ENCODE measurements around the gene MRC2.
A peak's percentile ranks its signal among the peaks of the same experiment; 100 is the strongest.

The MRC2 gene

DNA sequence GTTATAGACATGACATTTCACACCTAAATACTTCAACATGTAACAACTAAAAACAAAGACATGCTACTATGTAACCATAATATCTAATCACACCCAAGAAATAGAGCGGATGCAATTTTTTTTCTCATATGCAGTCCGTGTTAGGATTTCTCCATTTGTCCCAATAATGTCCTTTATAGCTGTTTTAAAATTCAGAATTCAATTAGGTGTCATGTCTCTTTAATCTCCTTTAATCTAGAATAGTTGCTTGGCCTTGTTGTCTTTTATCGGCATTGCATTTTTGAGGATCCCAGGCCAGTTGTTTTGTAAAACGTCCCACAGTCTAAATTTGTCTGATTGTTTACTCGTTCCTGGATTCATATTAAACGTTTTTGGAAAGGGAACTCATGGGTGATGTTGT lies 14.5 kb downstream of the MRC2 start:
- Histone ChIP-seq H3K27me3 (ENCODE audit: control insufficient read depth, insufficient read depth, low read length) (no peaks in the 10 kb centered on the region), H3K36me3 (ENCODE audit: control insufficient read depth, insufficient read depth, low read length) (no peaks in the 10 kb centered on the region), H3K4me3 (ENCODE audit: low read depth, low read length) (no peak overlapping the region), H3K9me3 (ENCODE audit: control insufficient read depth, insufficient read depth, low read length) (no peaks in the 10 kb centered on the region), H3K4me1 (ENCODE audit: control insufficient read depth, insufficient read depth, low read length) (no peaks in the 10 kb centered on the region; the same call in 1 of the 2 replicates), H3K9ac (ENCODE audit: low read depth, low read length) (no peak overlapping the region), H3K27ac (ENCODE audit: low read depth, low read length) (no peak overlapping the region)

- H3K4me3 ChIP-seq (ENCODE audit: low read depth, low read length): no peak overlapping the region
- 0 out of 2 replicates have a peak, but pooled peaks cover 1% of the 10 kb centered on the region for H3K4me1 ChIP-seq (ENCODE audit: control insufficient read depth, insufficient read depth, low read length)
- no peaks in the 10 kb centered on the region for H3K9me3 ChIP-seq (ENCODE audit: control insufficient read depth, insufficient read depth, low read length)
- H3K27ac ChIP-seq (ENCODE audit: low read depth, low read length): no peak overlapping the region
- no peaks in the 10 kb centered on the region for H3K36me3 ChIP-seq (ENCODE audit: control insufficient read depth, insufficient read depth, low read length)
- H3K27me3 ChIP-seq (ENCODE audit: control insufficient read depth, insufficient read depth, low read length): no peaks in the 10 kb centered on the region
- no peak overlapping the region for H3K9ac ChIP-seq (ENCODE audit: low read depth, low read length)
These were observed 16.0 kb downstream of the MRC2 start for GRCh38 chr17:62643496-62643895.

DNA sequence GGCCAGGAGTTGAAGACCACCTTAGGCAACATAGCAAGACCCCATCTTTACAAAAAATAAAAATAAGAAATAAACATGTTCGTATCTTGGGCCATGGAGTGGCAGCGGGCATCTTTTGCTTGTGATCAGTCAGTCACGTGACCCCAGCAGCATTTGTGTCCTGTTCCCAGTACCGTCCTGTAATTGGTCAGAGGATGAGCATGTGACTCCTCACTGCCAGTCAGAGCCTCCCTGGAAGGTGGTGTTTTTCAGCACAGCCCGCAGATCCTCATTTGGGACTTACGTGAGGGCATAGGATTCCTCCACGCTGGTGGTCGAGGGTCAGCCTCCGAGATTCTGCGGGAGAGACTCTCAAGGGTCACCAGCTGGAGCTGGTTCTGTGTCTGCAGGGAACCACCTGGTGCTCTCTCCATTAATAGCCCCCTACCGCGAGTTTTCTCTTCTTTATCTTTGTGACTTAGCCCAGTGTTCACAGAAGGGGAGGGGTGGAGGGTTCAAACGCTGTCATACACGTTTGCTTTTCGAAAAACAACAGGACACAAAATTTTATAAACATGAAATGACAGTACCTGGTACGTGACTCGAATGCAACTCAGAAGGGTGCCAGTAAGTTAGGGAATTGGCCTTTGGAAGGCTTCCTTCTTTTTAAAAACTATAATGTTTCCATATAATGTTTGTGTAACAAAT lies 17.2 kb downstream of the MRC2 start:
- H3K36me3 ChIP-seq (ENCODE audit: control insufficient read depth, insufficient read depth, low read length): no peaks in the 10 kb centered on the region
- H3K4me3 ChIP-seq (ENCODE audit: low read depth, low read length): peak overlapping the region; percentile 8; the same call in 1 of the 2 replicates
- no peak overlapping the region for H3K9ac ChIP-seq (ENCODE audit: low read depth, low read length)
- no peaks in the 10 kb centered on the region for H3K27me3 ChIP-seq (ENCODE audit: control insufficient read depth, insufficient read depth, low read length)
- 0 out of 2 replicates have a peak, but pooled peaks cover 4% of the 10 kb centered on the region for H3K4me1 ChIP-seq (ENCODE audit: control insufficient read depth, insufficient read depth, low read length)
- H3K27ac ChIP-seq (ENCODE audit: low read depth, low read length): no peak overlapping the region
- H3K9me3 ChIP-seq (ENCODE audit: control insufficient read depth, insufficient read depth, low read length): no peaks in the 10 kb centered on the region

DNA sequence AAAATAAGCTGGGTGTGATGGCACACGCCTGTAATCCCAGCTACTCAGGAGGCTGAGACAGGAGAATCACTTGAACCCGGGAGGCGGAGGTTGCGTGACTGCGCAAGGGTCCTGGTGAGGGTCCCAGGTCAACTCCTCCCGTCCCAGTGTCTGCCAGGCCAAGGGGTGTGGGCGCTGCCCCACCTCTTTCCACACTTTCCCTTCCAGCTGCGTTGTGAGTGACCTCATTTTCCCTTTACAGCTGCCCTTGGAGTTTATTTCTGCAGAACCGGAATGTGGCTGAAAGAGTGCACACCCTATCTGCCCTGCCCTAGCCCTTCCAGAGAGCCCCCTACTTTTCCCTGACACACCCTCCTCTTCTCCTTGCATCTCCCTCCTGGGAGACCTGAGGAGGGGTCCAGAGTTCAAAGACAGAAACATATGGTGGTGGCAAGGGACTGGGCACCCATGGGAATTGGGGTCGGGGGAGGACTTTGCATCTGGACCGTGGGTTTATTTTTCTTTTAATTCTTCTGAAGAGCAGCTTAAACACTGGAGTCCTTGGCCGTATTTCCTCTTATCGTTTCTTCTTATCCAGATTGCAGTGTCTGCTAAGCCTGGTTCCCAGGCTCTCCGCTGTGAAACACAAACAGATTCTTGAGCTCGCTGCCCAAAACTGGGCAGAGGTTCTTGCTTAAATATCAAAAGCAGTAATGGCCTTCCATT lies 20.9 kb downstream of the MRC2 start:
- H3K9me3 ChIP-seq (ENCODE audit: control insufficient read depth, insufficient read depth, low read length): no peaks in the 10 kb centered on the region
- H3K4me1 ChIP-seq (ENCODE audit: control insufficient read depth, insufficient read depth, low read length): peaks cover 11% of the 10 kb centered on the region
- peak overlapping the region; percentile 65 for H3K27ac ChIP-seq (ENCODE audit: low read depth, low read length)
- H3K27me3 ChIP-seq (ENCODE audit: control insufficient read depth, insufficient read depth, low read length): peaks cover 8% of the 10 kb centered on the region
- no peak overlapping the region for H3K4me3 ChIP-seq (ENCODE audit: low read depth, low read length)
- no peaks in the 10 kb centered on the region for H3K36me3 ChIP-seq (ENCODE audit: control insufficient read depth, insufficient read depth, low read length)
- no peak overlapping the region for H3K9ac ChIP-seq (ENCODE audit: low read depth, low read length)

GRCh38 chr17:62648956-62649294 lies 21.5 kb downstream of the MRC2 start:
- no peaks in the 10 kb centered on the region for H3K9me3 ChIP-seq (ENCODE audit: control insufficient read depth, insufficient read depth, low read length)
- H3K4me1 ChIP-seq (ENCODE audit: control insufficient read depth, insufficient read depth, low read length): peaks cover 13% of the 10 kb centered on the region
- no peak overlapping the region for H3K9ac ChIP-seq (ENCODE audit: low read depth, low read length)
- H3K36me3 ChIP-seq (ENCODE audit: control insufficient read depth, insufficient read depth, low read length): no peaks in the 10 kb centered on the region
- H3K4me3 ChIP-seq (ENCODE audit: low read depth, low read length): no peak overlapping the region
- peak overlapping the region; percentile 65 for H3K27ac ChIP-seq (ENCODE audit: low read depth, low read length)
- H3K27me3 ChIP-seq (ENCODE audit: control insufficient read depth, insufficient read depth, low read length): peaks cover 8% of the 10 kb centered on the region

DNA sequence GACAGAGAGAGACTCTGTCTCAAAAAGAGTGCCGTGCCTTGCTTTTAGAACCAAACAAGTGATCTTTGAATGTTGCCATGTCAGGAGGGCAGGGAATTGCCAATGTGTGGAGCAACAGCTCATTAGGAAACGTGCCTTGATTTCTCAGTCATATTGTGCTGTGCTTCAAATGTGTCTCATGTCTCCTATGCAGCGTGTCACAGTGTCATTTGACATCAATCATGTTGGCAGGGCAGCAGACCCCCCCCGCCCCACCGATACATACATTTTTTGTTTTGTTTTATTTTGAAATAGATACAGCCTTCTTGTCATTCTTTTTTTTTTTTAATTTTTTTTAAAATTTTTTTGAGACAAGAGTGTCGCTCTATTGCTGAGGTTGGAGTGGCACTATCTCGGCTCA lies 22.1 kb downstream of the MRC2 start:
- H3K4me3 ChIP-seq (ENCODE audit: low read depth, low read length): no peak overlapping the region
- H3K9ac ChIP-seq (ENCODE audit: low read depth, low read length): no peak overlapping the region
- no peak overlapping the region for H3K27ac ChIP-seq (ENCODE audit: low read depth, low read length)
- no peaks in the 10 kb centered on the region for H3K36me3 ChIP-seq (ENCODE audit: control insufficient read depth, insufficient read depth, low read length)
- H3K27me3 ChIP-seq (ENCODE audit: control insufficient read depth, insufficient read depth, low read length): peaks cover 8% of the 10 kb centered on the region
- no peaks in the 10 kb centered on the region for H3K9me3 ChIP-seq (ENCODE audit: control insufficient read depth, insufficient read depth, low read length)
- H3K4me1 ChIP-seq (ENCODE audit: control insufficient read depth, insufficient read depth, low read length): peaks cover 17% of the 10 kb centered on the region

DNA sequence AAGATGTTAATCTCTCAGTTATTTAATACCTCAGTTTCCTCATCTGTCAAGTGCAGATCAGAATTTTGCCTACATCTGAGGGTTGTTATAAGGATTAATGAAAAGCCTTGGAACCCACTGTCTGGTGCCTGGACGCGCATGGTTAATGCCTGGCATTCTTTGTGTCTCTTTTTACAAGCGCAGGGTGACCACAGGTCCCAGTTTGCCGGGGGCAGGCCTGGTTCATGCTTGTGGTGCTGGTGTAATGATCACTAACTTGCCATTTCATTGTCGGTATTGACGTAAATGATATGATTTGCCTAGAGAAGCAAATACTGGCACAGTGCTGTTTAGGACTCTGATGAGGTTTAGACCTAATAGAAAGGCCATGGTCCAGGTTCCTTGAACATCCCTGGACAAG lies 23.1 kb downstream of the MRC2 start:
- H3K27ac ChIP-seq (ENCODE audit: low read depth, low read length): no peak overlapping the region
- H3K36me3 ChIP-seq (ENCODE audit: control insufficient read depth, insufficient read depth, low read length): no peaks in the 10 kb centered on the region
- H3K4me1 ChIP-seq (ENCODE audit: control insufficient read depth, insufficient read depth, low read length): peaks cover 17% of the 10 kb centered on the region

GRCh38 chr17:62652251-62653001 lies 25.0 kb downstream of the MRC2 start:
- Histone ChIP-seq H3K4me1 (ENCODE audit: control insufficient read depth, insufficient read depth, low read length) (peaks cover 17% of the 10 kb centered on the region), H3K27ac (ENCODE audit: low read depth, low read length) (peak overlapping the region; percentile 92), H3K4me3 (ENCODE audit: low read depth, low read length) (peak overlapping the region; percentile 60), H3K9me3 (ENCODE audit: control insufficient read depth, insufficient read depth, low read length) (no peaks in the 10 kb centered on the region), H3K9ac (ENCODE audit: low read depth, low read length) (peak overlapping the region; percentile 70), H3K36me3 (ENCODE audit: control insufficient read depth, insufficient read depth, low read length) (no peaks in the 10 kb centered on the region), H3K27me3 (ENCODE audit: control insufficient read depth, insufficient read depth, low read length) (peaks cover 8% of the 10 kb centered on the region)

More for the DNA sequence above, 23.1 kb downstream of the MRC2 start:
- H3K9me3 ChIP-seq (ENCODE audit: control insufficient read depth, insufficient read depth, low read length): no peaks in the 10 kb centered on the region
- no peak overlapping the region for H3K9ac ChIP-seq (ENCODE audit: low read depth, low read length)
- no peak overlapping the region for H3K4me3 ChIP-seq (ENCODE audit: low read depth, low read length)
- H3K27me3 ChIP-seq (ENCODE audit: control insufficient read depth, insufficient read depth, low read length): peaks cover 8% of the 10 kb centered on the region

- peak overlapping the region; percentile 92 for H3K27ac ChIP-seq (ENCODE audit: low read depth, low read length)
- H3K4me3 ChIP-seq (ENCODE audit: low read depth, low read length): peak overlapping the region; percentile 60
- H3K36me3 ChIP-seq (ENCODE audit: control insufficient read depth, insufficient read depth, low read length): no peaks in the 10 kb centered on the region
- peak overlapping the region; percentile 60 for H3K9ac ChIP-seq (ENCODE audit: low read depth, low read length)
- H3K4me1 ChIP-seq (ENCODE audit: control insufficient read depth, insufficient read depth, low read length): peaks cover 17% of the 10 kb centered on the region
- peaks cover 8% of the 10 kb centered on the region for H3K27me3 ChIP-seq (ENCODE audit: control insufficient read depth, insufficient read depth, low read length)
- no peaks in the 10 kb centered on the region for H3K9me3 ChIP-seq (ENCODE audit: control insufficient read depth, insufficient read depth, low read length)
These were observed 25.7 kb downstream of the MRC2 start for GRCh38 chr17:62653002-62653825.

- H3K4me1 ChIP-seq (ENCODE audit: control insufficient read depth, insufficient read depth, low read length): peaks cover 13% of the 10 kb centered on the region
- H3K4me3 ChIP-seq (ENCODE audit: low read depth, low read length): no peak overlapping the region
- peak overlapping the region; percentile 92 for H3K27ac ChIP-seq (ENCODE audit: low read depth, low read length)
- H3K36me3 ChIP-seq (ENCODE audit: control insufficient read depth, insufficient read depth, low read length): no peaks in the 10 kb centered on the region
- H3K27me3 ChIP-seq (ENCODE audit: control insufficient read depth, insufficient read depth, low read length): peaks cover 8% of the 10 kb centered on the region
- no peak overlapping the region for H3K9ac ChIP-seq (ENCODE audit: low read depth, low read length)
- no peaks in the 10 kb centered on the region for H3K9me3 ChIP-seq (ENCODE audit: control insufficient read depth, insufficient read depth, low read length)
These were observed 26.6 kb downstream of the MRC2 start for GRCh38 chr17:62653826-62654761.

Measured in HUES48 (cell line).